Measurements from ENCODE around the gene ADAM33.

The ADAM33 gene

GRCh38 chr20:3655131-3655405 lies 26.7 kb downstream of the ADAM33 start:
- no peak for DNase-seq (ENCODE audit: low read depth, low spot score)
- H3K4me3 ChIP-seq (ENCODE audit: low read length), result no peak overlapping the region

DNA sequence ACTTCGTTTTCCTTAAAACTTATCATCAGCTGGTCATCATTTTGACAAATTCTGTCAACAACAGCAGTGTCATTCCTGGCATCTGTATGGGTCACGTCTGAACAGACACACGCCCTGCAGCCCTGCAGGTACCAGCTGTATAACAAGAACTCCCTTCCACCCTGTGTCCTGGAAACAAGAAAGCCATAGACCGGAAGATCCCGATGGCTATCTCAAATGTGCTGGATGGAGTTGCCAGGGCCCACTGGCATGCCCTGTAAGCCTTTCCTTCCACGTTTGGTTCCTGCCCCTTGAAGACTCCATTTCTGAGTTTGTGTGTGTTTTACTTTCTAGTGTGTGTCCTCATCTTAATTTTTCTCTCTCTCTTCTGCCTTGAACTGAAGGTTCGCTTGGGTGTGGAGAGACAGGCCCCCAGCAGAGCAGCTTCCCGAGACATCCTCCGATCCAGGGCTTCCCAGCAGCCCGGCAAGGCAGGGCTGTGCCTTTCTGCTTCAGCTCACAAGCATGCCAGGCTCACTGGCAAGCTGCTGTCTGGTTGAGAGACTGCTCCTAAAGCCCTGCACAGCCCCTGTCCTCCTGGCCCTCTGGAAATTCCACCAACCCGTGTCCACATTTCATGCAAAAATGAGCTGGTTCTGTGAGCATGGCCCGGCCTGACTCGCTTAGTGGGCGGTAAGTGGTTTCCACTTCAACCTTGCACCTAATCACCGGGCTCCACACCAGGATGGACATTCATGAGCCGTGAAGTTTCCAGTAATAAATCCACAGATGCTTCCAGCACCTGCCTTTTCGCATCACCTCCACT lies 27.3 kb downstream of the ADAM33 start:
- DNase-seq (ENCODE audit: low read depth, low spot score), result no peak

DNA sequence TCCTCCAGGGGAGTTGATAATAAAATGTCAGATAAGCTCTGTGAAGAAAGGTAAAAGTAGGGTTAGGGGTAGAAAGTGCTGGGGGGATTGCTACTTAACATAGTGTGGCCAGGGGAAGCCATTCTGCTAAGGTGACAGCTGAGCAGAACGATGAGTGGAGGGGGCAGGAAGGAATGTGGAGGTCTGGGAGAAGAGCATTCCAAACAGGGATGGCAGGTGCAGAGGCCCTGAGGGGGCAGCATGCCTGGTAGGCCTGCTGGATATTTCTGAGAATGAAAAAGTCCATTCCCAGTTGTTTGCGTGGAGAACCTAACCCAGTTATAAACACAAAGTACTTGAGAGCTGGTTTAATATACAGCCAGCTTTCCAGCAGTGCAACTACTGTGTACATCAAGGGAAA lies 27.9 kb downstream of the ADAM33 start:
- no peak for DNase-seq (ENCODE audit: low read depth, low spot score)
- no peak overlapping the region for H3K4me3 ChIP-seq (ENCODE audit: low read length)

More for the DNA sequence above, 27.3 kb downstream of the ADAM33 start:
- no peak overlapping the region for H3K4me3 ChIP-seq (ENCODE audit: low read length)

- H3K4me3 ChIP-seq (ENCODE audit: low read length), result no peak overlapping the region
- DNase-seq (ENCODE audit: low read depth, low spot score), result no peak
Measured at GRCh38 chr20:3652676-3653596, 28.9 kb downstream of the ADAM33 start.

DNA sequence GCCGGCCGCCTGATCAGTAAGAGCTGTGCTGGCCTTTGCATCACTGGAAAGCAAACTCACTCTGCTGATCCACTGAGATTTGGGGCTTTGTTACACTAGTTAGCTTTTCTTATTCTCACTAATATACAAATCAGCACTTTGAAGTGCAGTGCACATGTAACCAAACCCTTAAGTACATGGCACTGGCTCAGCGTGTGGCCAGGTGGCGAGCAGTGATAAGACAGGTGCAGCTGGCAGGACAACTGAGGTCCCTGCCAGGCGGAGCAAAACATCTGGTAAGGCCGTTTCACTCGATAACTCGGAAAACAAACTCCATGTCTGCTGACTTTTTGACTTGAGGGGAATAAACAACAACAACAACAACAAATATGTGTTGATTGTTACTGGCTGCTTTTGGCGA lies 29.6 kb downstream of the ADAM33 start:
- H3K4me3 ChIP-seq (ENCODE audit: low read length), result no peak overlapping the region; the same call in 1 of the 2 replicates
- DNase-seq (ENCODE audit: low read depth, low spot score), result peak; percentile 92

- peak; percentile 46 for DNase-seq (ENCODE audit: low read depth, low spot score)
Measured at GRCh38 chr20:3651204-3651962, 30.4 kb downstream of the ADAM33 start.

GRCh38 chr20:3648951-3649350 lies 32.9 kb downstream of the ADAM33 start:
- no peak overlapping the region for H3K4me3 ChIP-seq (ENCODE audit: low read length)
- DNase-seq (ENCODE audit: low read depth, low spot score), result no peak

More at GRCh38 chr20:3651204-3651962, 30.4 kb downstream of the ADAM33 start:
- H3K4me3 ChIP-seq (ENCODE audit: low read length), result no peak overlapping the region; the same call in 1 of the 2 replicates

- no peak overlapping the region for H3K4me3 ChIP-seq (ENCODE audit: low read length)
- no peak for DNase-seq (ENCODE audit: low read depth, low spot score)
Measured at GRCh38 chr20:3647473-3647872, 34.3 kb downstream of the ADAM33 start.

DNA sequence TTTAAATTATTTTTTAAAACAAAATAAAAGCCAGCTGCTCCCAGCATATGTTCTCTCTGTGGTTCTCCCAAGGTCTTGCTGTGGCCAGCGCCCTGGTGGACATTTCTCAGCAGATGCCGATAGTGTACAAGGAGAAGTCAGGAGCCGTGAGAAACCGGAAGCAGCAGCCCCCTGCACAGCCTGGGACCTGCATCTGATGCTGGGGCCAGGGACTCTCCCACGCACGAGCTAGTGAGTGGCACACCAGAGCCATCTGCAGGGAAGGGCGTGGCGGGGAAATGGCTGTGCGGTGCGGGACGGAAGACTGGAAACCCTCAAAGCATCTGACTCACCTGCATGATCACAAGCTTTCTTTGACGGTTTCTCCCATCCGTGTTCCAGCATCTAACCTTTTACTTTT lies 35.2 kb downstream of the ADAM33 start:
- no peak overlapping the region for H3K4me3 ChIP-seq (ENCODE audit: low read length)
- peak; percentile 73 for DNase-seq (ENCODE audit: low read depth, low spot score)

DNA sequence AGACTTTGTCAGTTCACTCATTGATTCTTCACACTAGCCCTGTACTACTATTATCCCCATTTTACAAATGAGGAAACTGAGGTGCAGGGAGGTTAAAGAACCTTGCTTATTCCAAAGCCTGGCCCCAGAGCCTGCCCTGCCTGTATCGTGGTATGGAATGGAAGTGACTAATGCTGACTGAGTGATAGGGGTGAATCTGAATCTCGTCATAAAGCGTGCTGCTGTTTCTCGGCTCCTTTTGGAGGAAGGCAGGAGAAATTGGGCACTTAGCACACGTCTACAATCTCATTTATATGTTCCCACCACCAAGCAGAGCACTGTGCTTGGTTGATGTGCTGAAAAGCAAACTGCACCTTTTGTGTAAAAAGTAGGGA lies 35.8 kb downstream of the ADAM33 start:
- no peak for DNase-seq (ENCODE audit: low read depth, low spot score)
- H3K4me3 ChIP-seq (ENCODE audit: low read length), result no peak overlapping the region

- no peak for DNase-seq (ENCODE audit: low read depth, low spot score)
- no peak overlapping the region for H3K4me3 ChIP-seq (ENCODE audit: low read length)
Measured at GRCh38 chr20:3645309-3646066, 36.3 kb downstream of the ADAM33 start.

DNA sequence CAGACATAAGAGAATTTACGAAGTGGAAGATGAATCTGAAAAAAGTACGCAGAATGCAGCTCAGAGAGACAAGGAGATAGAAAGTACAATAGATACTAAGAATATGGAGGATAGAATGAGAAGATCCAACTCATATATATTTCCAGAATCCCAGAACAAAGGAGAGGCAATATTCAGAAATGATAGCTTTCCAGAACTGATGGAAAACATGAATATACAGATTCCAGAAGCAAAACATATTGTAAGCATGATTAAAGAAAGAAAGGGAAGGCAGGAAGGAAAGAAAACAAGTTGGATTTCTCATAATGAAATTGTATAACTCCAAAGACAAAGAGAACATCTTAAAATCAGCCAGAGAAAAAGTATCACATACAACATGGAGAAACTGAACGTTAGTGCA lies 41.6 kb downstream of the ADAM33 start:
- DNase-seq (ENCODE audit: low read depth, low spot score), result no peak

GRCh38 chr20:3635346-3635745 lies 46.5 kb downstream of the ADAM33 start:
- no peak for DNase-seq (ENCODE audit: low read depth, low spot score)
- H3K4me3 ChIP-seq (ENCODE audit: low read length), result no peak overlapping the region

More for the DNA sequence above, 41.6 kb downstream of the ADAM33 start:
- no peak overlapping the region for H3K4me3 ChIP-seq (ENCODE audit: low read length)

DNA sequence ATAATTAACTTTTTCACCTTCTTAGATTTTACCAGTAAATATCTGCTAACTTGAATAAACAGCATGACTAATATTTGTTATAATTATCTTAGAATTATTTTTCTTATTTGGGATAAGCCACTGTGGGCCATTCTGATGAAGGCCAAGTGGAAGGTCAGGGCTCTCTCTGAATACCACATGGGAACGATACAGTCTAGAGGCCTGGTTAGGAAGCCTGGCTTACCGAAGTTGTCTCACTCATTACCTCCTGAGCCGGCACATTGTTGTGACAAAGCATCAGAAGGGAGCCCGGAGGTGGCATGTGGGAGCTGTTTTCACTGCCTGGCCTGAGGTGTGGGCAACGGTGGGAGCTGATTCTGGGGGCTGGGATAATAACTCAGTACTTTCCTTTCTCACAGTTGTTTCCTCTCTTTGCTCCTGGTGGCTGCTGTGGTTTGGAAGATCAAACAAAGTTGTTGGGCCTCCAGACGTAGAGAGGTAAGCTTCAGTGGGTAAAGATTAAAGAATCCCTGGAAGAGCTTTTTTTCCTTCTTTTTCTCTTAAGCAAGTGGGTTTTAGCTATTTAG lies 47.8 kb downstream of the ADAM33 start:
- no peak overlapping the region for H3K4me3 ChIP-seq (ENCODE audit: low read length)
- peak; percentile 53 for DNase-seq (ENCODE audit: low read depth, low spot score)

DNA sequence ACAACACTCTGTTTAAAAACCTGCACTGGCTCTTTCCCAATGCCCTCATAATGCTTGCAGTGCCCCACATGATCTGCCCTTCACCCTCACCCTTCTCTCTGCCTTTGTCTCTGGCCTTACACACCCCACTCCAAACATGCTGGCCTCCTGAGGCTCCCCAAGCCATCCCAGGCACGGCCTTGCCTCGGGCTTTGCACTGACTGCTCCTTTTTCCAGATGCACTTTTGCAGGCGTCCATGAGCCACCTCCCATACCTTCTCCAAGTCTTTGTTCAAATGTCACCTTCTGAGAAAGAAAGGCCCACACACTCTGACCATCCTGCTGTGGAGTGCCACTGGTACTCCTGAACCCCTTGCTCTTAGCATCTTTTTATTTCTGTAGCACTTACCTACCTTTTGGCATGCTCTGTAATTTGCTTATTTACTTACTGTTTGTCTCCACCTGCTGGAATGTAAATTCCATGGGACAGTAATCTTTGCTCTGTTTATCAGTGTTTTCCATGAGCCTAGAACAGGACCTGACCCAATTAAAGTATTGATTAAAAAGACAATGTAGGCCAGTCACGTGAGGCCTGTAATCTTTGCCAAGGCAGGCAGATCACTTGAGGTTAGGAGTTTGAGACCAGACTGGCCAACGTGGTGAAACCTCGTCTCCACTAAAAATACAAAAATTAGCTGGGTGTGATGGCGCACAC lies 49.4 kb downstream of the ADAM33 start:
- no peak overlapping the region for H3K4me3 ChIP-seq (ENCODE audit: low read length)
- no peak for DNase-seq (ENCODE audit: low read depth, low spot score)

DNA sequence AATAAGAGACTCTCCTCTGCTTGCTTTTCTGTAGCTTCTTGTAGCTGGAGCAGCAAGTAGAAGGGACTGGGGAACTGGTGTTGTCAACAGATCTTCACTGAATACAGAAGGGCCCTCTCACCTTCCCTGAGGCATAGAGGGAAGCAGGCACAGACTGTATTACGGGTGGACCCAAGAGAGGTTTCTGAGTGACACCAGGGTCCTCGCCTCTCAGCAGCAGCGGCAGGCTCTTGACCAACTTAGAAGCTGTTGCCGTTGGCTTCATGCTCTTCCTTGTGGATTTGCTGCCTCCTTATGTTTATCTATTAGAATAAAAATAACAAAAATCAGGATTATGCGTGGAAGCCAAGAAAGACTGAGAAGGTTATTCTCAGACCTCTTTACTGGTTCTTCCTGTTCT lies 50.3 kb downstream of the ADAM33 start:
- no peak overlapping the region for H3K4me3 ChIP-seq (ENCODE audit: low read length)
- DNase-seq (ENCODE audit: low read depth, low spot score), result no peak

GRCh38 chr20:3630429-3630828 lies 51.4 kb downstream of the ADAM33 start:
- H3K4me3 ChIP-seq (ENCODE audit: low read length), result no peak overlapping the region
- DNase-seq (ENCODE audit: low read depth, low spot score), result no peak

DNA sequence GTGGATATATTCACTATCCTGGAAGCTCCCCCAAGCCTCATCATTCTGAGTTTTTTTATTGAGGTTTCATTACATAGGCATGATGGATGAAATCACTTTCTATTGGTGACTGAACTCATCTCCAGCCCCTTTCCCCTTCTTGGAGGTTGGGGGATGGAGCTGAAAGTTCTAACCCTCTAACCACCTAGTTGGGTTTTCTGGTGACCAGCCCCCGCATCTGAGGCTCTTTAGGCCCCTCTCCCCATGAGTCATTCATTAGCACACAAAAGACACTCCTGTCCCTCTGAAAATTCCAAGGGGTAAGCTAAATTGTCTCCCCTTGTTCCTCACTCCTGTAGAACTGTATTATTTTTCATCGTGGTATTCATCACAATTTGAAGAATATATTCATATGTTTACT lies 51.9 kb downstream of the ADAM33 start:
- H3K4me3 ChIP-seq (ENCODE audit: low read length), result no peak overlapping the region
- no peak for DNase-seq (ENCODE audit: low read depth, low spot score)

Measured in Jurkat, Clone E6-1 (cell line).